Posterior vena cava (tissue), 2 donors: ENCODE results near the gene ZIC5. TPM values are rescaled to one million over a fixed set of nuclear protein-coding genes. Genes with fewer than 3 reads are reported as not detected.

Experiments
- total RNA-seq, 2 donors: library from RNA; stranded (reverse); fragmentation: NEBNext Ultra II Directional; extraction: Animal tissue kit (Norgen Biotek cat#: 25700); gene quantifications; one replicate each; pipeline ENCODE4 v1.2.1, GENCODE V29; 2021
- donor health status: DM: yes; HTN: yes; CAD: no.
- donor health status: DM: yes; HTN: yes; CAD: no.

Gene ZIC5
- total RNA-seq, 2 donors from 2014 or later: not detected

Other genes with a start within 250 kb of the ZIC5 start
- gene ZIC2, start 10.0 kb upstream of the ZIC5 start, total RNA-seq: under 1 TPM in 1 of 2 donors, not detected in 1; 0.10 TPM
- 10 to 100 TPM; 32.0 to 34.5 TPM for gene PCCA, start 117.3 kb upstream of the ZIC5 start, total RNA-seq